NT2/D1 (cell line): ENCODE data around the gene OOSP3.

Source experiments
- SUZ12 ChIP-seq: IDR thresholded peaks from 2 replicates; pipeline ENCODE4 v1.6.1; 2011; ENCODE audit not compliant: insufficient read length, insufficient read depth; ENCODE audit errors: extremely low read depth
- ZNF274 ChIP-seq: IDR thresholded peaks from 2 replicates; pipeline ENCODE4 v1.6.1; 2011; ENCODE audit warnings: mild to moderate bottlenecking, low read depth, low read length

- TF ChIP-seq SUZ12 (no peak), ZNF274 (no peak)
These were observed 16.0 kb downstream of the OOSP3 start for GRCh38 chr11:59894616-59895015.
